SK-N-SH (cell line): ENCODE measurements around the gene TRIM8. TPM values are rescaled to one million over a fixed set of nuclear protein-coding genes. Genes with fewer than 3 reads are reported as not detected.

Experiments
- CTCF ChIA-PET: fragments of 300-600, 350-600 bp; formaldehyde crosslinking; extraction: SDS; loops from one replicate; lab custom pipeline; 2021; lab: Yijun Ruan, JAX
- POLR2A ChIA-PET: fragments of 350-600 bp; sonication (Branson Sonifier 250); formaldehyde crosslinking; extraction: SDS; loops from one replicate; lab custom pipeline; 2020; ENCODE audit warnings: antibody characterized with exemption, inconsistent platforms; lab: Yijun Ruan, JAX
- DNase-seq: peaks from one replicate; pipeline ENCODE4 v3.0.0; 2012
- H2AFZ ChIP-seq: fragments of 200-600 bp; sonication (generic); 2 replicates; pipeline ENCODE4 v1.8.1; 2016; ENCODE audit warnings: antibody characterized with exemption, mild to moderate bottlenecking, low read depth
- H3F3A ChIP-seq: fragments of 200-600 bp; sonication (generic); replicated peaks from 2 replicates; pipeline ENCODE3; 2016; ENCODE audit warnings: antibody characterized with exemption, mild to moderate bottlenecking; ENCODE audit not compliant: insufficient read depth
- H3K27ac ChIP-seq, 2 experiments: fragments of 200-500 bp in 1 of 2; fragments of 200-600 bp in 1 of 2; sonication (Bioruptor generic) in 1 of 2; sonication (generic), shearing (Covaris generic) in 1 of 2; 2 replicates each; pipeline versions ENCODE4 v1.5.1 to v1.6.1; 2014 to 2016; ENCODE audit warnings: low read depth in 2 of 2, inconsistent platforms in 1 of 2, low read length in 1 of 2, mild to moderate bottlenecking in 1 of 2, mixed read lengths in 1 of 2
- H3K27me3 ChIP-seq: fragments of 200-600 bp; sonication (generic), shearing (Covaris generic); 2 replicates; pipeline ENCODE4 v1.6.1; 2016; ENCODE audit warnings: mixed run types; ENCODE audit not compliant: insufficient read depth
- H3K36me3 ChIP-seq, 2 experiments: fragments of 200-500 bp in 1 of 2; fragments of 200-600 bp in 1 of 2; sonication (Bioruptor generic) in 1 of 2; sonication (generic) in 1 of 2; replicated peaks in 1 of 2; 2 replicates each; pipeline versions ENCODE3 to v1.5.1; 2014 to 2016; ENCODE audit warnings: low read length in 1 of 2, mild to moderate bottlenecking in 1 of 2; ENCODE audit not compliant: insufficient read depth in 2 of 2, control insufficient read depth in 1 of 2
- H3K4me1 ChIP-seq, 2 experiments: fragments of 200-500 bp in 1 of 2; fragments of 200-600 bp in 1 of 2; sonication (Bioruptor generic) in 1 of 2; sonication (generic), shearing (Covaris generic) in 1 of 2; 2 replicates each; pipeline versions ENCODE4 v1.5.1 to v1.6.1; 2014 to 2016; ENCODE audit warnings: low read depth in 1 of 2, low read length in 1 of 2, mixed run types in 1 of 2; ENCODE audit not compliant: insufficient read depth in 2 of 2, control insufficient read depth in 1 of 2
- H3K4me2 ChIP-seq: fragments of 200-600 bp; sonication (generic), shearing (Covaris generic); 2 replicates; pipeline ENCODE4 v1.6.1; 2017; ENCODE audit warnings: mixed run types
- H3K4me3 ChIP-seq, 2 experiments: fragments of 200-500 bp in 1 of 2; fragments of 200-600 bp in 1 of 2; sonication (Bioruptor generic) in 1 of 2; sonication (generic), shearing (Covaris generic) in 1 of 2; 2 replicates each; pipeline versions ENCODE4 v1.5.1 to v1.8.1; 2014 to 2016; ENCODE audit warnings: low read depth in 2 of 2, inconsistent platforms in 1 of 2, low read length in 1 of 2, mild to moderate bottlenecking in 1 of 2, mixed read lengths in 1 of 2, moderate library complexity in 1 of 2
- H3K79me2 ChIP-seq: fragments of 200-600 bp; sonication (generic); 2 replicates; pipeline ENCODE4 v1.8.1; 2017; ENCODE audit warnings: mild to moderate bottlenecking; ENCODE audit not compliant: insufficient read depth
- H3K9ac ChIP-seq: fragments of 200-600 bp; sonication (generic); 2 replicates; pipeline ENCODE4 v1.6.1; 2017; ENCODE audit warnings: mixed run types
- H3K9me2 ChIP-seq: fragments of 200-600 bp; sonication (generic); 2 replicates; pipeline ENCODE4 v1.6.1; 2017; ENCODE audit warnings: mixed run types
- H3K9me3 ChIP-seq: fragments of 200-600 bp; sonication (generic); 2 replicates; pipeline ENCODE4 v1.6.1; 2017; ENCODE audit warnings: mixed run types, mild to moderate bottlenecking, moderate library complexity
- H4K20me1 ChIP-seq: fragments of 200-600 bp; sonication (generic); 2 replicates; pipeline ENCODE4 v1.6.1; 2017; ENCODE audit warnings: mild to moderate bottlenecking, mixed run types; ENCODE audit not compliant: insufficient read depth
- ELF1 ChIP-seq: IDR thresholded peaks from 2 replicates; pipeline ENCODE4 v1.4.0; 2012
- EP300 ChIP-seq, 2 experiments: IDR thresholded peaks; 2 replicates each; pipeline versions ENCODE4 v1.4.0 to v1.6.1; 2012; ENCODE audit warnings: borderline replicate concordance in 1 of 2, low read depth in 1 of 2, low read length in 1 of 2
- FOXJ3 ChIP-seq: sonication (generic); formaldehyde crosslinking; IDR thresholded peaks from 2 replicates; pipeline ENCODE4 v1.5.1; 2020; ENCODE audit warnings: mild to moderate bottlenecking, missing genetic modification reagents
- GABPA ChIP-seq: IDR thresholded peaks from 2 replicates; pipeline ENCODE4 v1.4.0; 2012; ENCODE audit warnings: low read depth, mild to moderate bottlenecking
- JUND ChIP-seq: IDR thresholded peaks from 2 replicates; pipeline ENCODE4 v1.4.0; 2012
- MAX ChIP-seq: IDR thresholded peaks from 2 replicates; pipeline ENCODE4 v1.4.0; 2012; ENCODE audit warnings: low read depth
- MXI1 ChIP-seq: IDR thresholded peaks from 2 replicates; pipeline ENCODE4 v1.6.1; 2012; ENCODE audit warnings: mild to moderate bottlenecking, low read depth, low read length, improper control_type of control experiment
- NFIC ChIP-seq: IDR thresholded peaks from 2 replicates; pipeline ENCODE4 v1.4.0; 2012; ENCODE audit warnings: borderline replicate concordance
- NRF1 ChIP-seq: IDR thresholded peaks from 2 replicates; pipeline ENCODE4 v1.6.1; 2012; ENCODE audit warnings: low read depth, mild to moderate bottlenecking, low read length
- POLR2AphosphoS5 ChIP-seq: IDR thresholded peaks from 2 replicates; pipeline ENCODE4 v1.6.1; 2012; ENCODE audit warnings: low read depth, low read length
- REST ChIP-seq: IDR thresholded peaks from 2 replicates; pipeline ENCODE4 v1.6.1; 2012; ENCODE audit warnings: mild to moderate bottlenecking, low read depth, low read length, moderate library complexity
- RFX5 ChIP-seq: IDR thresholded peaks from 2 replicates; pipeline ENCODE4 v1.6.1; 2012; ENCODE audit warnings: mild to moderate bottlenecking, improper control_type of control experiment, low read length
- SMC3 ChIP-seq: IDR thresholded peaks from 2 replicates; pipeline ENCODE4 v1.6.1; 2012; ENCODE audit warnings: low read depth, low read length, improper control_type of control experiment
- TAF1 ChIP-seq: IDR thresholded peaks from 2 replicates; pipeline ENCODE4 v1.6.1; 2012; ENCODE audit warnings: low read depth, mild to moderate bottlenecking, low read length, moderate library complexity, borderline replicate concordance
- TCF12 ChIP-seq: IDR thresholded peaks from 2 replicates; pipeline ENCODE4 v1.4.0; 2012
- YY1 ChIP-seq: IDR thresholded peaks from 2 replicates; pipeline ENCODE4 v1.4.0; 2012; ENCODE audit warnings: low read depth, mild to moderate bottlenecking
- WGBS: methylation state at CpG from one replicate; pipeline ENCODE4 v1.1.6; 2017; ENCODE audit warnings: low lambda C conversion rate; 5-methylcytosine and 5-hydroxymethylcytosine counted together
- polyA plus RNA-seq, 3 experiments: library from polyadenylated mRNA; depleted of rRNA; stranded (reverse); fragments of >200 nt; gene quantifications; 2 replicates each; pipeline ENCODE4 v1.2.3, GENCODE V29; 2012
- TF ChIP-seq, protein P1 (sequence below): IDR thresholded peaks from 2 replicates; pipeline ENCODE4 v1.4.0; 2012; ENCODE audit warnings: low read depth, borderline replicate concordance
- TF ChIP-seq, protein P2 (sequence below): fragments of 150-350 bp; IDR thresholded peaks from 2 replicates; pipeline ENCODE4 v1.6.1; 2016; ENCODE audit warnings: mild to moderate bottlenecking, low read depth, low read length

The TRIM8 gene
- polyA plus RNA-seq, 1 of the 3 experiments (the other 2 are of a cell fraction) = 108 TPM

DNA sequence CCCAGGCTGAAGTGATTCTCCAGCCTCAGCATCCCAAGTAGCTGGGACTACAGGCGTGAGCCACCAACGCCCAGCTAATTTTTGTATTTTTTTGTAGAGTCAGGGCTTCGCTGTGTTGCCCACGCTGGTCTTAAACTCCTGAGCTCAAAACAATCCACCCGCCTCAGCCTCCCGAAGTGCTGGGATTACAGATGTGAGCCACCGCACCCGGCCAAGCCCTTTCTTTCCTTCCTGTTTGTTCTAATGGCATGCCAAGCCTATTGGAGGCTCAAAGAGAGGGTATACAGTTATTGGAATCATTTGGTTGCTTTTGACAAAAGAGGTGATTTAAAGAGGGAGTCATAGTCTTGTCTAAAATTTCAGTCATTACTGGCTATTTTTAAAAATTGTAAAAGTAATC, 46.0 kb upstream of the TRIM8 start:
- Histone ChIP-seq H3K79me2 (no peaks in the 10 kb centered on the region), H3K27ac (no peak overlapping the region), H4K20me1 (no peaks in the 10 kb centered on the region), H3K9me2 (no peaks in the 10 kb centered on the region), H3K4me1 (peaks cover 2 to 4% of the 10 kb centered on the region in 2 experiments; a peak in 2 of 4 replicates), H3K9ac (no peak overlapping the region), H3F3A (peaks cover under 1% of the 10 kb centered on the region), H3K9me3 (no peaks in the 10 kb centered on the region), H3K36me3 (peaks cover 4 to 26% of the 10 kb centered on the region in 2 experiments), H2AFZ (no peak overlapping the region), H3K27me3 (no peaks in the 10 kb centered on the region), H3K4me3 (no peak overlapping the region)
- POLR2A ChIA-PET = no interaction called here
- WGBS = 95% methylated on average over 8 of the region's 8 CpGs
- no peak for DNase-seq
- CTCF ChIA-PET = interaction anchor here (1.4 to 3.7 kb wide), 5 partner anchors 9 to 21 kb away, joined by 3 to 29 read pairs (median 6); no protein-coding TSS in a partner anchor
- TF ChIP-seq RFX5 = no peak
- TF ChIP-seq, protein P1, sequence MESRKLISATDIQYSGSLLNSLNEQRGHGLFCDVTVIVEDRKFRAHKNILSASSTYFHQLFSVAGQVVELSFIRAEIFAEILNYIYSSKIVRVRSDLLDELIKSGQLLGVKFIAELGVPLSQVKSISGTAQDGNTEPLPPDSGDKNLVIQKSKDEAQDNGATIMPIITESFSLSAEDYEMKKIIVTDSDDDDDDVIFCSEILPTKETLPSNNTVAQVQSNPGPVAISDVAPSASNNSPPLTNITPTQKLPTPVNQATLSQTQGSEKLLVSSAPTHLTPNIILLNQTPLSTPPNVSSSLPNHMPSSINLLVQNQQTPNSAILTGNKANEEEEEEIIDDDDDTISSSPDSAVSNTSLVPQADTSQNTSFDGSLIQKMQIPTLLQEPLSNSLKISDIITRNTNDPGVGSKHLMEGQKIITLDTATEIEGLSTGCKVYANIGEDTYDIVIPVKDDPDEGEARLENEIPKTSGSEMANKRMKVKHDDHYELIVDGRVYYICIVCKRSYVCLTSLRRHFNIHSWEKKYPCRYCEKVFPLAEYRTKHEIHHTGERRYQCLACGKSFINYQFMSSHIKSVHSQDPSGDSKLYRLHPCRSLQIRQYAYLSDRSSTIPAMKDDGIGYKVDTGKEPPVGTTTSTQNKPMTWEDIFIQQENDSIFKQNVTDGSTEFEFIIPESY = no peak
- TF ChIP-seq GABPA = no peak
- no peak for TF ChIP-seq MXI1
- no peak for TF ChIP-seq FOXJ3 (CRISPR knock-in tag)
- TF ChIP-seq POLR2AphosphoS5 = no peak
- TF ChIP-seq, protein P2, sequence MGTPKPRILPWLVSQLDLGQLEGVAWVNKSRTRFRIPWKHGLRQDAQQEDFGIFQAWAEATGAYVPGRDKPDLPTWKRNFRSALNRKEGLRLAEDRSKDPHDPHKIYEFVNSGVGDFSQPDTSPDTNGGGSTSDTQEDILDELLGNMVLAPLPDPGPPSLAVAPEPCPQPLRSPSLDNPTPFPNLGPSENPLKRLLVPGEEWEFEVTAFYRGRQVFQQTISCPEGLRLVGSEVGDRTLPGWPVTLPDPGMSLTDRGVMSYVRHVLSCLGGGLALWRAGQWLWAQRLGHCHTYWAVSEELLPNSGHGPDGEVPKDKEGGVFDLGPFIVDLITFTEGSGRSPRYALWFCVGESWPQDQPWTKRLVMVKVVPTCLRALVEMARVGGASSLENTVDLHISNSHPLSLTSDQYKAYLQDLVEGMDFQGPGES = no peak
- TF ChIP-seq MAX = no peak
- TF ChIP-seq JUND = no peak
- no peak for TF ChIP-seq YY1
- no peak for TF ChIP-seq TCF12
- no peak for TF ChIP-seq NFIC
- TF ChIP-seq, all 33 proteins: peak for 0
- H3K4me2 ChIP-seq = no peak overlapping the region

GRCh38 chr10:102599565-102600327, 44.5 kb upstream of the TRIM8 start:
- no peaks in the 10 kb centered on the region for H3K27me3 ChIP-seq
- no peak overlapping the region; a peak in 1 of 4 replicates for H3K27ac ChIP-seq
- ChIA-PET POLR2A (no interaction called here), CTCF (interaction anchor here (2.0 to 3.6 kb wide), 2 partner anchors 16 to 45 kb away, joined by 8 to 16 read pairs; partner anchors contain the start of gene TRIM8)
- H3K4me2 ChIP-seq = no peak overlapping the region
- H3K9ac ChIP-seq = no peak overlapping the region
- H3K9me3 ChIP-seq = no peaks in the 10 kb centered on the region
- no peak overlapping the region for H2AFZ ChIP-seq
- H4K20me1 ChIP-seq = no peaks in the 10 kb centered on the region
- no peaks in the 10 kb centered on the region for H3K9me2 ChIP-seq
- no peak for DNase-seq
- H3K4me1 ChIP-seq = peaks cover 0 to 16% of the 10 kb centered on the region in 2 experiments; a peak in 3 of 4 replicates
- 74% methylated on average over 6 of the region's 7 CpGs for WGBS
- H3K79me2 ChIP-seq = no peaks in the 10 kb centered on the region
- H3K4me3 ChIP-seq = no peak overlapping the region
- H3K36me3 ChIP-seq = peaks cover 3 to 25% of the 10 kb centered on the region in 2 experiments
- peaks cover 15% of the 10 kb centered on the region for H3F3A ChIP-seq
- TF ChIP-seq YY1 (no peak), EP300 (IDR thresholded peaks at IDR 0.05; ENCODE audit: borderline replicate concordance in 1 of 2, low read depth in 1 of 2, low read length in 1 of 2) (no peak), MAX (no peak), TAF1 (no peak), RFX5 (no peak), NRF1 (no peak), ELF1 (no peak), NFIC (no peak), REST (no peak), SMC3 (no peak)
- TF ChIP-seq, protein P2 = no peak
